GM11168 (cell line): Measurements from ENCODE around the gene HTRA1.

ENCODE experiments used
- in situ Hi-C: fragments of 300-500 bp; cut with MboI; formaldehyde crosslinking; loops from one replicate; pipeline ENCODE4 v1.12.0; 2022; ENCODE audit warnings: low sequenced_read_pairs; ENCODE audit not compliant: unreplicated experiment

Gene HTRA1

DNA sequence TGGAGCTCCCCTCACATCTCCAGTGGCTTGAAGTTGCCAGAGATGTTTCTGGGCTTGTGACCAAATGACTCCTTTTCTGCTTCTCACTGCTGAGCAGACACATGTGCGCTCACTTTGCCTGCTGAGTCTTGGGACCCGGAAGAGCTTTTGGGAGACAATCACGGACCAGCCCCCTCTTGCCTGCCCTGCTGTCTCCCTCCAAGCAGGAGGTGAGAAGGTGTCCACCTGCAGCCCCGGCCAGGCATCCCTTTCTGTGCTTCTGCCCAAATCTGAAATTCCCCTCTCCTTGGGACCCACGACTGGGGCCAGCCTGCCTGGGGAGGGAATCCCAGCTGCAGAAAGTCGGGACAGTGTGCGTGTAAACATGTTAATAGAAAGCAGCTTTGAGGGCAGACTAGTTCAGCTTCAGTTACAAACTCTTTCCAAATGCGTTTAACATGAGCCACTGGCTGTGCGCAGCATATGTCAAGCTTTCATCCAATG, 31.7 kb downstream of the HTRA1 start:
- in situ Hi-C loops = no loop called here

DNA sequence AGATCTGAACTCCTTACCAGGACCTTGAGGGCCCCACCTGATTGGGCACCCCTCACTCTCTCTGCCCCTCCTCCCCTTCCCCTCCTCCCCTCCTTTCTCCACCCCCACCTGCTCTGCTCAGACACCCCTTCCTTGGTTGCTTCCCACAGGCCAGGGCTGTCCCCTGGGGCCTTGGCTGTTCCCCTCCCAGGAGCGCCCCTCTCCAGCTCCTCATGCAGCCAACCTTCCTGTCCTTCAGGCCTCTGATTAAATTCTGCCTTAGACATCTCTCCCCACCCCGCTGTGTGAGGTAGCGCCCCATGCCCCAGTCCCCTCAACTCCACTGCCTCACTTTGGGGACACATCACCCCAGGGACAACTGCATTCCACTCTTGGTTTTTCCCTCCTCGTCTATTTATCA, 32.4 kb downstream of the HTRA1 start:
- in situ Hi-C loops = no loop called here

GRCh38 chr10:122494173-122494820, 32.9 kb downstream of the HTRA1 start:
- in situ Hi-C loops = no loop called here

DNA sequence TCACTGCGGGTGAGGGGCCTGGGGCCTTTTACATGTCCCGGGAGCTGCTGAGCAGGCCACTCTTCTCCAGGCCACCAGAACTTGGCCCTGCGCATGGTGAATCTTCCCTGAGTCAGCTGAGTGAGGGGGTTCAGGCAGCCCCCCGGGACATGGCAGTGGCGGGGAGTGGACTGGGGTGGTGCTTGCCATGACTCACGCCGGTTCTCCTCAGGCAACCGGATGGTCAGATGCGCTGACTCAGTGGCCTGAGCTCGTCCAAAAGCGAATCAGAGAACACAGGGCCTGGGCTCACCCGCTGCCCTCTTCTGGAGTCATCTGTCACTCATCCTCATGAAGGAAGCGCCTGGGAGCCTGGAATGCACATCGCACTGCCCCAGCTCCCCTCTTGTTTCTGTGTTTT, 33.5 kb downstream of the HTRA1 start:
- in situ Hi-C loops = no loop called here

DNA sequence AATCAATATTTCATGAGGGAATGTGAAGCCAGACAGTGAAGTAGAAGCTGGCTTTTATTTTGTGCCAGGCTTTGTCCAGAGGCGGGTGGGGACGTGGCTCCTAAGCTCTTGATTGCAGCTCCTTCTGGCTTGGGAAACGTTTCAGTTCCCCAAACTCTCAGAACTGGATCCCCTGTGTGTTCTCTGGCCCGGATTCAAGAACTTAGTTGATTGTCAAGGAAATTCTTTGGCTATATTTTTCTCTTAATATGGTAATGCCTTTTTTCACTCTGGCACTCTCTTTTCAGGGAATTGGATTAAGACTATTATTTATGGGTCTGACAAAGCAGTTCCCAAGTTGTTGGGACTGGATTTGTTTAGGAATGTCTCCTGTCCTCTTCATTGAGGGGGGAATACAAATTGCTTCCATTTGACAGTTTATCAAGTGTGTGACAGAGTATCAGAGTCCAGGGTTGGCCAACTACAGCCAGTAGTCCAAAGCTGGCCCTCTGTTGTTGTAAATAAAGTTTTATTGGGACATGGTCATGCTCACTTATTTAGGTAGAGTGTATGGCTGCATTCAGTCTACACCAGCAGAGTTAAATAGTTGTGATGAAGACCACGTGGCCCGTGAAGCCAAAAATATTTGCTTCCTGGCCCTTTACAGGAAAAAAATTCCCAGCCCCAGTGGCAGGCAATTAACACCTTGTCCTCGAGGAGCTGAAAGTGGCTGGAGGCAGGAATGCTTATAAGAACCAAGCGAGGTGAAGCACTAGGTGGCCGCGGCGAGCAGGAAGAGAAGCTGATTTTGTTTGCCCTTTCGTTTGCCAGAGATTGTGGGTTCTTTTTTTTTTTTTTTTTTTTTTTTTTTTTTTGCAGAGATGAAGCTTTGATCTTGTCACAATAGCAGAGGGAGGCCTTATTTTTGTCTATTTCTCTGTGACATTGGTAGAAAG, 34.3 kb downstream of the HTRA1 start:
- in situ Hi-C loops = no loop called here

DNA sequence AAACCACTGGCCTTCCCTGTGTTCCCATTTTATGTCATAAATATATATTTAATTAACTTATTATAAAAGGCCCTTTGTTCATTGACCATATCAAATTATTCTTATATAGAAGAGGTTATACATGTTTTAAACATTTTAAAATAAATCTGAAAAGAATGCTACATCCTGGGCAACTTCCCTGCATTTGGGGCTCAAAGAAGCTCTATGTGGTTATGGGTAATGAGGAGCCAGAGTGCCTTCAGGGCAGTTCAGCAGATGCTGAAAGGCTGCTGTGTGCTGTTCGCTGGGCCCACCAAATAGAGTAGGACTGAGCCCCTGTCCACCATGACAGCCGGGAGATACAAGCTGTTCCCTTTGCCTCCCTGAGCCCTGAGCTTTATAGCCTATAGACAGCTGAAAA, 35.9 kb downstream of the HTRA1 start:
- in situ Hi-C loops = no loop called here

GRCh38 chr10:122498521-122498920, 37.2 kb downstream of the HTRA1 start:
- in situ Hi-C loops = no loop called here

GRCh38 chr10:122499012-122499411, 37.7 kb downstream of the HTRA1 start:
- in situ Hi-C loops = no loop called here

DNA sequence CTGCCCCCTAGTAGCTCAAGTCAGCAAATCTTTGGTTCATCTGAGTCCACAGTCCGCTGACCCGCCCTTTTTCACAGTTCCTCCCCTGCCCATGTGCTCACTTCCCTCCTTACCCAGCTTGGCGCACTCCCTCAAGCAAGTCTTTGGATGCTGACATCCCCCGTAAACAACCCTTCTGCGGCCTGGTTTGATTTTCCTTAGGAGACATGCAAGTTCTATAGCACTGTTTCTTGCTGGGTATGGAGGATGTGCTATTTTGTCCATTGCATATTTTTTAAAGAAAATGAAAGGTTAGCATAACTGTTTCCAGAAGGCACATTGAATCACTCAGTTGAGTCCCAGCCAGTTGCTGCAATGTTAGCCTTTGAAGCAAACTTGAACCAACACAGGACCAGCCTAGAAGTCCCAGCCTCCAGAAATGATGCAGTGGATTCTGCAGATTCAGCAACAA, 38.2 kb downstream of the HTRA1 start:
- in situ Hi-C loops = no loop called here

GRCh38 chr10:122500194-122500593, 38.8 kb downstream of the HTRA1 start:
- in situ Hi-C loops = no loop called here

GRCh38 chr10:122500726-122501125, 39.4 kb downstream of the HTRA1 start:
- in situ Hi-C loops = no loop called here

DNA sequence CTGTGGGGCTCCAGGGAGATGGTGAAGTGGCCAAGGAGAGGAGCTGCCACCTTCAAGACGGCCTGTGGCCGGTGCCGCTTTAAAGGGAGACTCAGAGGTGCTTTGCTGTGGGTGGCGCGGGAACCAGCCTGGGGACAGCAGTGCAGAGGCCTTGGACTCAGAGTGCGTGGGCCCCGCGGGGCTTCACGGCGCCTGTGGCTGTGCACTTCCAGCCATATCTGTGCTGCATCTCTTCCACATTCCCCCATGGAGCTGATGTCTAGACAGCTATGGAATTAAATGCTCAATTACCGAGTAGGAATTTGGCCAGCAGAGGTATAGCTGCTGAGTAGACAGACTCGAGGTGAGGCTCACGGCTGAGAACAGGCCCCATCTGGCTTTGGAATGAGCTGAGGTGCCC, 41.7 kb downstream of the HTRA1 start:
- in situ Hi-C loops = no loop called here

DNA sequence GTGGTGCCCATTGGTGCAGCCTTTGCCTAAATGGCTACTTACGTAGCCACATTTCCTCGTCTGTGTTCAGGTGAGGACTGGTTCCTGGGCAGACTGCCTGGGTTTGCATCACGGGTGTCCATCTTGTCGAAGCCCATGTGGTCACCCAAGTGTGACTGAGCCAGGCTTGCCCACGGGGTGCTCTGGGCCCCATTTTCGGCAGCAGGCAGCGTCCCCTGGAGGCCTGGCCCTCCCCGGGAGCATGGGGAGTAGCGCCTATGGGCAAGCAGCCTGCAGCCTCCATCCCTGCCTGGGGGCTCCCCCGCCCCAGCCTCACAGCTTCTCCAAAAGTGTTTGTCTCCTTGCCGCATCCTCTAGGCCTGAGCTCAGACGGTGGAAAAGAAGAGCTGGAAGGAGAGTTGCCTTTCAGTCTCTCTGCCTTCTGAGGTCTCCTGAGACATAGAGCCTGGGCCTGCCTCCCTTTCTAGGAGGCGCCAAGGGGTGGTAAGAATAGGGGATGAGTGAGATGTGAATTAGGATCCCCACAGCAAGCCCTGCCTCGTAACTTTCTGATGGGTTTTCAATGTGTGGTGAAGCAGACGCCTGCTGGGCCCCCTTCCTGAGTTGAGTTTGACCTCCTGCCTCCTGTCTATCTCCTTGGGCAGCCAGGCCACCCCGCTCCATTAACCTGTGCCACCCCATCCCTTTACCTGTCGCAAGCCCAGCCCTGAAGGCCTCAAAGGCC, 42.7 kb downstream of the HTRA1 start:
- in situ Hi-C loops = no loop called here

- in situ Hi-C loops = no loop called here
Measured at GRCh38 chr10:122504610-122504950, 43.2 kb downstream of the HTRA1 start.

DNA sequence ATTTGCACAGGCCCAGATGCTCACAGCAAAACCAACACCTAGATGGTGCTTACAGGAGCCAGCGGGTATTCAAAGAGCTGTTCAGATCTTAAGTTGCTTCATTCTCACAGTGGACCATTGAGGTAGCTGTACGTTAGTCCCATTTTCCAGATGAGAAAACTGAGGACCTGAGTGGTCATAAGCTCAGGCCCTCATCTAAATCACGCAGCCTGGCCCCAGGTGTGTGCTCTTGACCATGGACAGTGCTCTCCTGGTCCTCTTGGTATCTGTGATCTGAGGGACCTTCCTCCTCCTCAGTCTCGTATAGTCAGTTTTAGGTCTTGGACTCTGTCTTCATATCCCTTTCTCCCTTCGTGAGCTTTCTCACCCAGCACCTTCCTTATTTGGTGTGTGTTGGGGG, 43.7 kb downstream of the HTRA1 start:
- in situ Hi-C loops = no loop called here

GRCh38 chr10:122505885-122506645, 44.7 kb downstream of the HTRA1 start:
- in situ Hi-C loops = no loop called here

DNA sequence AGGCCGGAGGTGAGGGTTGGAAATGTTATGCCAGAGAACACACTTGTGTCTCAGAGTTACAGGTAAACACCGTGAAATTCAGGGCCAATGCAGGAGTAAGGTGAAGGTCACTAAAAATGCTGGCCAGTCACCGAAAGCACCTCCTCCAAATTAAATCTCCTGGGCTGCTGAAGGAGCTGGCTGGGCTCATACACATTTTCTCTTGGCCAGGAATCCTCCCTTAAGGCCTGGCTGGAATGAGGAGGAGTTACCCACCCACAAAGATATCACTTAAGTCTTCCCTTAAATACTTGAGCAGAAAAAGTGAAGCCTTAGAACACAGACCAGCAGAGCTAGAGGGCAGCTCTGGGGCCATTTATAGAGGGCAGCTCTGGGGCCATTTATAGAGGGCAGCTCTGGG, 46.3 kb downstream of the HTRA1 start:
- in situ Hi-C loops = no loop called here

GRCh38 chr10:122508021-122508420, 46.7 kb downstream of the HTRA1 start:
- in situ Hi-C loops = no loop called here

GRCh38 chr10:122509323-122509722, 48.0 kb downstream of the HTRA1 start:
- in situ Hi-C loops = no loop called here

- in situ Hi-C loops = no loop called here
Measured at GRCh38 chr10:122510326-122510725, 49.0 kb downstream of the HTRA1 start.
